ENCODE measurements around the gene MXD4. TPM values are rescaled to one million over a fixed set of nuclear protein-coding genes. Genes with fewer than 3 reads are reported as not detected.
A peak's percentile ranks its signal among the peaks of the same experiment; 100 is the strongest.

The MXD4 gene
- total RNA-seq, 1 donor from 2014 or later, result 98.4 TPM

DNA sequence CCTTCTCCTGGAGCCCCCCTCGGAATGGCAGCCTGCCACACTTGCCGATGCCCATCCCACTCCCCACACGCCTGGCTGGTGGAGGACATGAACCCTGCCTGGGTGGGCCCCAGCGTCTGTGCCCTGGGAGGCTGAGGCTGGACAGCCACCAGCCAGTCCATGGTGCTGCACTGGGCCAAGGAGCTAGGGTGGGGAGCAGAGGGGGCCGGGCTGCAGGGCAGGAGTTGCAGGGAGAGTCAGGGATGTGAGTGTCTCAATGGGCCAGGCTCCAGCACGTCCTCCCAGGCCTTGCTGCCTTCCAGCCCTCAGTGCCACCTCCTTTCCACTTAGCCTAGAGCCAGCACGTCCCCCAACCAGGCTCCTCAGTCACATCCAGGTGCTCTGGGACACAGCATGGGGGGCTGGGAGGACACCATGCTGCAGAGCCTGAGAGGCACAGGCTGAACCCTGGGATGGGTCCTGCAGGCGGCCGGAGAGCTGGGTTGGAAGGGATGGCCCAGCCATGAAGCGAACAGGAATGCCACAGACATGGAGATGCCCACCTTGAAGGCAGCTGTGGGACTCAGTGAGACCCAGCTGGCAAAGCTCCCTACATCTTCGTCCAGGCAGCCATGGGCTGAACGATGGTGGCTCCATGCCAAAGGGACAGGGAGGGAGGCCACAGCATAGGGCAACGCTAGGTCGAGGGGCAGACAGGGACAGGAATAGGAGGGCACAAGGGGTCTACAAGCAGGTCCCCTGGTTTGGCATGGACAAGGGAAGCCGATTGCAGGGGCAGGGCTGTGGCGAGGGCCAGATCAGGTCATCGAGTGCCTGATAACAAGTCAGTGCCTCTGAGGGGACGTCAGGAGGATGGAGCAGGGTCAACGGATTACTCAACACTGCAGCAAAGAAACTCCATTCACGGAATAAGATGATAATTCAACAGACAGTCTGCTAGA lies 30.1 kb upstream of the MXD4 start:
- no peak for DNase-seq (ENCODE audit: low spot score)

DNA sequence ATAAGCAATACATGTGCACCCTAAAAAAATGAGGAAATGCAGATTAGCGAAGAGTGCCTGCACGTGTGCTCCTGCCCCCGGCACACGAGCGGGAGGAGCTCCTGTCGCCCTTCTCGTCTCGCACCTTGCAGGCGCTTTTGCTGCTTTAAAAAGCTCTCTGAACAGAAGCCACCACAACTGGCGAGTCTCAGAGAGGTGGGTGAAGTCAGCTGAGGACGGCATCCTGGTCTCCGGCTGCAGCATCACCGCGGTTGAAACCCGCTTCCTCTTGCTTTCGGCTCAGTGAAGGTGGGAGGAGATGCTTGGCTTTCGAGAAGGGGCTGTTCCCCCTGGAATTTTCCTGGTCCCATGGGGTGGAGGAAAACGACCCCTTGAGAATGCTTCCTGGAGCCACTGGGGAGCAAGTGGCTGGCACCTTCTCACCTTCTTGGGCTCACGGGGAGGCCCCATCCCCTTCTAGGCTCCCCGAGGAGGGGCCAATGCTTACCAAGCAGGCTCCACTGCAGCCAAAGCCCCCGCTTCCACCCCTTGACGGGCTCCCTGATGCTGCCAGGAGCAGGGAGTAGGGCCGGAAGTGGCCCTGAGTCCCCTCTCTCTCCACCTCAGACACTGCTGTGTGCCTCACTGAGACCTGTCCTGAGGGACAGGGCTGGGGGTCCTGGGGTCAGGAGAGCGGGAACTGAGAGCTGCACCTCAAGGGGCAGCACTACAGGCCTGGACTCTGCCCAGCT lies 29.2 kb upstream of the MXD4 start:
- peak; percentile 31 for DNase-seq (ENCODE audit: low spot score)

DNA sequence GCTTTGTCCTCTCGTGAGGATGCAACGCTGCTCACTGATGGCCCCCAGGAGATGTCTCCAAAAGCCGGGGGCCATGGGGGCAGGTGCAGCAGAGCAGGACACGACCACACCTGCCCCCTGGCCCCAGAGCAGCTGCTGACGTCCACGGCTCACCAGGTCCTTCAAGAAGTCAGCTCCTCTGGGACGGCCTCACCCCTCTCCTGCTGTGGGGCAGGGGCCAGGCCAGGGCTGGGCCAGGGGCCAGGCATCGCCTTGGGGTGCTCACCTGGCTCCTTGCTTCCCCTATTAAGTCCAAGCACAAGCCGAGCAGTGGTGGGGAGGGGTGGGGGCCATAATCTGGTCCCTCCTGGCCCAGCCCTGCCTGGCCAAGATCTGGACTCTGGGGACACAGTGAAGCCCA lies 28.6 kb upstream of the MXD4 start:
- DNase-seq (ENCODE audit: low spot score), result no peak

DNA sequence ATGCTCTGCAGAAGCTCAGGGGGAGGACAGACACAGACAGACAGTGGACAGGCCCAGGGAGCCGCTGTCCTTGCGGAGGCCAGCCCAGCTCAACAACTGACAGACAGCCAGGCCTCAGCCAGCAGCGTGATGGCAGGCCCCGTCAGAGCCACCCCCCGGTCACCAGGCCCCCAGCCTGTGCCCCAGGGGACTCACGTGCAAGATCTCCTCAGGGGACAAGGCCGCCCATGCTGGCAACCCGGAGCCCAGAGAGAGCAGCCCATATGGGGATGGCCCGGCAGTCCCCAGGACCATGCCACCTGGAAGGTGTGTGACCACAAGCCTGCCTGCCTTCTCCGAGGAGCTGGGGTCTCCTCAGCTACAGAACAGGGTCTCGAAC lies 28.0 kb upstream of the MXD4 start:
- DNase-seq (ENCODE audit: low spot score), result no peak

DNA sequence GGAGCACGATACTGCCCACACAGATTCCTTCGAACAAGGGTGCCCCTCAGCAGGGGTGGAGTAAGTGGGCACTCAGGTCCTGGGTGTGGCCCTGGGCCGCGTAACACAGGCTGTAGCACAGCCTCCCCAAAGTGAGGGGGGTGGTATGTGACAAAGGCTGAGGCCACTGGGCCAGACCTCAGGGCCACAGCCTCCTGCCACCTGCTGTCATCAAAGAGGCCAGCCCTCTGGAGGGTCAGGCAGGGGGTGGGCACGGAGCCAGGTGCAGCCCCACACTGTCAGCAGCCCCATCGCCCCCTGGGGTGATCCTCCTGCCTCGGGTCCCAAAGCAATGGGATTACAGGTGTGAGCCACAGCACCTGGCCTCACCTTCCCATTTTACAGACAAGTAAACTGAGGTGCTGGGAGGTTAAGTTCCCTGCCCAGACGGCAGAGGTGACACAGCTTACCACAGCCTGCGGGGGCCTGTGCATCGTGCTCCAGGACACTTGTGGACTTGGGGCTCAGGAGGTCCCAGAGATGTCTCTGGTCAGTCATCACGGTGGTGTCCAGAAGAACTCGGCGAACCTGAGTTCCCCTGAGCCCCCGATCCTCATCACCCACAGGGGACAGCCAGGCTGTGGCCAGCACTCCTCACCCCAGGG lies 27.5 kb upstream of the MXD4 start:
- no peak for DNase-seq (ENCODE audit: low spot score)

DNA sequence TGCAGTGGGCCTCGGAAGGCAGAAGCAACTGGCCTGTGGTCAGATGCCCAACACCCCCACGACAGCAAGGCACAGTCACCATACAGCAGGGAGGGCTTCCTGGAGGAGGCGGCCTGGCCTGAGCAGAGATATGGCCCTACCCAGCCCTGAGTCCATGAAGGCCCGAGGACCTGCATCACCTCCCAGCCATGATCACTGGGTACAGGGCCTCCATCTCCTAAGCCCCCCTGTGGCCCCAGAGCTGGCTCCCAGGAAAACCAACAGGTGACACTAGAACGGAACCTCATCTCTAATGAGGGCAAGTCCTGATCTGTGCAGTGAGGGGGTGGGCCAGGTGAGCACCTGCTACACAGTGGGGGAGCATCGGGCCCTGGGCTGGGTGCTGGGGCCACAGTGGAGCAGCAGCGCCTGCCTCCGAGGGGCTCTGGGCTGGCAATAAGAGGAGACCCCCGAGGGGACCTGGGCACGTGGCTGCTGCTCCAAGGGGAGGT lies 26.2 kb upstream of the MXD4 start:
- no peak for DNase-seq (ENCODE audit: low spot score)

DNA sequence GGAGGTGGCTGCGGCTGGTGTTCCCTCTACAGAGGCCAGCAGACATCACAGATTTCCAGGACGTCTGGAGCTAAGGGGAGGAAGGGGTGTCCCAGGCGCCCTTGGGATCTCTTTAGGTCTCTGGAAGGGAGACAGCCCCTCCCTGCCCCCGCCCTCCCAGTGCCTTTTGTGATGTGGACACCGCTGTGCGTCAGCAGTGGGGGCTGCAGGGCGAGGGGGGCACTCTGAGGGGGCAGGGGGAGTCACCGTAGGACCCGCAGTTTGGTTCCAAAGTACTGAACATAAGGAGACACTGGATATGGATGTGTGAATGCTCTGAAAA lies 25.6 kb upstream of the MXD4 start:
- DNase-seq (ENCODE audit: low spot score), result no peak

DNA sequence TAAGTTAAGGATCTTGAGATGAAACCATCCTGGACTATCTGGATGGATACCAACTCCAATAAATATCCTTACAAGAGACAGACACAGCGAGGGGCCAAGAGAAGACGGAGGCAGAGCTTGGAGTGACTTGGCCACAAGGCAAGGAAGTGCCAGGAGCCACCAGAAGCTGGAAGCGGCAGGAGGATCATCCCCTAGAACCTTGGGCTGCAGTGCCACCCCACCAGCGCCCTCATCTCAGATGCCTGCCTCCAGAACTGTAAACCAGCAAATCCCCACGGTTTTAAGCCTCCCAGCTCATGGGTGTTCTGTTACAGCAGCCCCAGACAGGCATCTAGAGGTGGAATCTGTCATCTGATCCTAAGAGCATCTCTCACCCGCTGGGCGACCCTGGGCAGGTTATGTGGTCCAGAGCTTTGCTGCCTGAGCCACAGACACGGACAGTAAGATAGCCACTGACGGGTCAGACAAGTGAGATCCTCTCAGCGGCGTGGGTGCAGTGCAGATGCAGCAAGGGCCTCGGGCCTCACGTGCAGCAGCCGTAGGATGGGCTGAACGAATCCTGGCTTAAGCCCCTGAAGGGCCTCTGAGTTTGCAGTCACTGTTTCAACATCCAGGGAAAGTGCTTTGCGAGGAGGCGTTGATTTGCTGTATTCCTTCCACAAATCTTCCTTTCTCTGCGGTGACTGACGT lies 25.1 kb upstream of the MXD4 start:
- DNase-seq (ENCODE audit: low spot score), result no peak

DNA sequence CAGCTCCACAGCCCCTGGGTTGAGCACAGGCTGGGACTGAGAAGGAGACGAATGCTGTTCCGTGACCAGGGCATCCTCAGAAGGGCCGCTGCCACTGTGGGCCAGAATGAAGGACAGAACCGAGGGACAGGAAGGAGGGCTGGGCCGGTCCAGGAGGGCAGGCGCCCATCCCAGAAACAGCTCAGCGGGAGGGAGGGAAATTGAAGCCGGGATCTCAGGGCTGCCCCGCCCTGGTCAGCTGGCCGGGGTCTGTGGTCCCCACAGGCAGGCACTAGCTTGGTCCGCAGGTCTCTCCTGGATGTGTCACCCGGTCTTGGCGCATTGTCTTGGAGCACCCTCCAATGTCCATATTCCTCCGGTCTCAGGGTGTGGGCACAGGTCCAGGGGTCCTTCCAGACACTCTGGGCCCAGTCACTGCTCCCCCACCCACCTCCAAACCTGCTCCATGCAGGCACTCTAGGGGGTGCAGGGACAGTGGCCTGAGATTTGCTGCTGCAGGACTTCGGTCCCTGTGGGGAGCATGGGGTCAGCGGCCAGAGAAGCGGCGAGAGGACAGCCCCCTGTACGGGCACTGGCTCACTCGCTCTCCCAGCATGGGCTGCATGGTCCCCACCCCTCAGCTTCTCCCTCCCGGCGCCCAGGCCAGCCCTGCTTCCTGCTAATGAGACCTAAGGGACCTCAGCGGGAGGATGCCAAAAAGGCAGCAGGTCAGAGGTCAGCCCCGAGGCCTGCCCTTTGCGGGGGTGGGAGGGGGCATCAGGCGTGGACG lies 23.9 kb upstream of the MXD4 start:
- no peak for DNase-seq (ENCODE audit: low spot score)

DNA sequence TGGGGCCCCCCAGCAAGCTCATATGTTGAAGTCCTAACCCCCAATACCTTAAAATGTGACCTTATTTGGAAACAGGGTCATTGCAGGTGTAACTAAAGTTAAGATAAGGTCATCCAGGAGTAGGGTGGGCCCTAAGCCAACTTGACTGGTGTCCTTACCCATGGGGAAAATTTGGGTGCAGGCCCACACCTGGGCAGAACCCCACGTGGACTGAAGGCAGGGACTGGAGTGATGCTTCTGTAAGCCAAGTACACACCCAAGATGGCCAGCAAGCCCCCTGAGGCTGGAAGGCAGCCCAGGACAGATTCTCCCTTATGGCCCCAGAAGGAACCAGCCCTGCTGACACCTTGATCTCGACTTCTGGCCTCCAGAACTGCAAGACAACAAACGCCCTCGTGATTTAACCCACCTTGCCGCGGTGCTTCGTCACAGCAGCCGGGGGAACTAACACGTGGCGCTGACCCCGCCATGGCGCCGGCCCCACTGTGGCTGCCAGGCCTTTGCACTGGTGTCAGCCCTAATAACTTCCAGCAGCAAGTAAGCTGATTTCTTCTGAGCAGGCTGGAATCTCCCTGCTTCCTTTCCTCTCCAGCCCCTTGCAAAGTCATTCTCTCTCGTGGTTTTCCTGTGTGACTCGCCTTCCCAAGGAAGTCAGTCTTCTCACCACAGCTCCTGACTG lies 23.2 kb upstream of the MXD4 start:
- no peak for DNase-seq (ENCODE audit: low spot score)

DNA sequence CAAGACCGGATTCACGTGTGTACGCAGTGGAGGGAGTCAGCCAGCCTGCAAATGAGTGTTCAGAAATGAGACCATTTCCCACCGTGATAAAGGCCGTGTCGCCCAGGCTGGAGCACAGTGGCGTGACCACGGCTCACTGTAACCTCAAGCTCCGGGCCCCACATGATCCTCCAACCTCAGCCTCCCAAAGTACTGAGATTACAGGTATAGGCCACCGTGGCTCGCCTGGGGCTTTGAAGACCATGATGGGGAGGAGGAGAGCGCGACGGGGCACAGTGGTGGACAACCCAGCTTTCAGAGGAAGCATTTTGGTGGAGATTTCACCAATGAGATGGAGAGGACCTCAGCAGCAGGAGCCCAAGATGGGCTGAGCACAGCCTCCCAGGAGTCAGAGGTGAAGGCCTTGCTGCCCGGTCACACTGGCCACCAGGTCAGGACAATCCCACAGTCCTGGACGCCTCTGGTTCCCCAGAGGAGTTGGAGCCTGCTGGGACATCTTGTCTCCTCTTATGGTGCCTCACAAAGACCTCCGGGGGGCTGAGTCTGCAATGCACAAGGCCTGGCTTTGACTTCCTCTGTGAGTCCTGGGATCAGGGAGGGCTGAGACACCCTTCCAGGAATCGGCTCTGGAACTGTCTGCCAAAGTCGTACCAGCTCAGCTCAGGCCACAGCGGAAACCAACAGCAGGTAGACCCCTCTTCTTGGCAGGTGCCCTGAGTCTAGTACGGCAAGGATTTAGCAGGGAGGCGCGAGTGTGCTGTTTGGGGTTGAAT lies 22.4 kb upstream of the MXD4 start:
- DNase-seq (ENCODE audit: low spot score), result no peak

DNA sequence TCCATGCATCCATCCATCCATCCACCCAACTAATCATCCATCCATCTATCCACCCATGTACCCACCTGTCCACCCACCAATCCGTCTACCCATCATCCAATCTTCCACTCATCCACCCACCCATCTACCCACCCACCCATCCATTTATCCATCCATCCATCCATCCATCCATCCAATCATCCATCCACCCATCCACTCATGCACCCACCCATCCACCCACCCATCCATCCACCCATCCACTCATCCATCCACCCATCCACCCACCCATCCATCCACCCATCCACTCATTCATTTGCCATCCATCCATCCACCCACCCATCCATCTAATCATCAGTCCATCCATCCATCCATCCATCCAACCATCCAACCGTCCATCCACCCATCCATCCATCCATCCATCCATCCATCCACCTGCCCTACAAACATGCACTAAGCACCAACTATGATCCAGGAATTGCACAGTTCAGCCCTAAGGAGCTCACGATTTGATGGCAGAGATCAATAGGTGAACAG lies 21.3 kb upstream of the MXD4 start:
- no peak for DNase-seq (ENCODE audit: low spot score)

DNA sequence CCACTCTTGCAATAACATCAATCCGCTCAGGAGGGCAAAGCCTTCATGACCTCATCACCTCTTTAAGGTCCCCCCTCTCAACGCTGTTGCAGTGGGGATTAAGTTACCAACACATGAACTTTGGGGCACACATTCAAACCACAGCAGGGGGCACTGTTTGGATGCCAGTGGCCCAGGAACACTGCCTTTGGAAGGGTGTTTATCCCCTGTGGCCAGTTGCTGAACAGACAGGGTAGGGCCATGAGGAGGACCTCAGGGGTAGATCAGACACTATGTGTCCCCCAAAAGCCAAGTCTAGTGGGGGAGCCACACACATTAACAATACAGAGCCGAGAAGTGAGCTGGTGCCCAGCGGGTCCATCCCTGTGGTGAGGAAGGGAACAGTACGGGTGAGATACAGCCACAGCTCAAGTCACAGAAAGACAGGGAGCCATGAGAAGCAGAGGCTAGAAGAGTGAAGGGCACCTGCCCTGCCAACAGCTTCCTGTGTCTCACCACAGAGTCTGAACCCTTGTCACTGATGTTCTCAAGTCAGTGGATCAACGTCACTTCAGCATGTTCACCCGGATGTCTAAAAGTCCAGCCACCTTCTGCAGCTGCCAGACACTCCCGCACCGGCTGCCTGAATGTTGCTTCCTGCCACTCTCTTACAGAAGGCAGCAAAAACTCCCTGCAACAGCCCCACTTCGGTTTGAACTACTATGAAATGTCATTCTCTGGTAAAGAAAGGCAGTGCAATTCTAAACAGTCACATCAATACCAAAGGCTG lies 19.9 kb upstream of the MXD4 start:
- peak; percentile 29 for DNase-seq (ENCODE audit: low spot score)

DNA sequence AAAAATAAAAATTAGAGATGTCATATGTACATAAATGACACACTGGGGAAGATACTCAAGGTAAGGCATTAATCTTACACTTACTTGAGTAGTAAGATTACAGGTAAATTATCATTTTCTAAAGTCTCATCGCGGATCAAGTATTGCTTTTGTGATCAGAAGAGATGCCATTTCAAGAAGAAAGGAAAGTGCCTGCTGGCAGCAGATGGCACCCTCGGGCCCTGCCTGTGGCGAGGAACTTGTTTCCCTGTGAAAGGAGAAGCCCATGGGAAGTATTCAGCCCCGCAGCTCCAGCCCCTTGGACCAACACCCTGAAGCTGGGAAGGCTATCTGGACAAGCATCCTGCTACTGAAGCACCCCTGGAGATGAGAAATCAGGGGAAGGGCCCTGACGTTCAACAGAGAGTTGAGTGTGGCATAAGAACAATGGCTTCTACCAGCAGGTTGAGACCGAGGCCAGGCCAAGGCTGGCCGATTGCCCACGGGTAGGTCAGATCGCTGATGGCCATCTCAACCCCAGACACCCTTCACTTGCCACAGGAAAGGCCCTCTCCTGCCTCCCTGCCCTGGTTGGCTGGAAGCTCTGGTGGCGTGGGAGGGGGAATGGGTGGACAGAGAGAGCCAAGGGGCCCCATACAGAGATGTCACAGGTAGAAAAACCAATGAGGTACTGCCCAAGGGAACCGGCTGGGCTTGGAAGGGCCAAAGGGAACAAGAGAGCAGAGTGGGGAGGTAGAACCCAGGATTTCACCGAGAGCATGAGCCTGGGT lies 18.8 kb upstream of the MXD4 start:
- DNase-seq (ENCODE audit: low spot score), result no peak

DNA sequence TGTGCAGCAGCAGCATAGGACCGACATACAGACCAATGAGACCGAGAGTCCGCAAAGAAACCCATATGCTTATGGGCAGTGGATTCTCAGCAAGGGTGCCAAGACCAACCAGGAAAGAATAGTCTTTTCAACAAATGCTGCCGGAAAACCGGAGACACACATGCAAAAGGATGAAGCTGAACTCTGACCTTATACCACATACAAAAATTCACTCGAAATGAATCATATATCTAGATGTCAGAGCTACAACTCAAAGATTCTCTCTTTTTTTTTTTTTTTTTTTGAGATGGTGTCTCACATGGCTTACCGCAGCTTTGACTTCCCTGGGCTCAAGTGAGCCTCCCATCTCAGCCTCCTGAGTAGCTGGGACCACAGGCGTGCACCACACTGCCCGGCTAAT lies 16.0 kb upstream of the MXD4 start:
- DNase-seq (ENCODE audit: low spot score), result no peak

DNA sequence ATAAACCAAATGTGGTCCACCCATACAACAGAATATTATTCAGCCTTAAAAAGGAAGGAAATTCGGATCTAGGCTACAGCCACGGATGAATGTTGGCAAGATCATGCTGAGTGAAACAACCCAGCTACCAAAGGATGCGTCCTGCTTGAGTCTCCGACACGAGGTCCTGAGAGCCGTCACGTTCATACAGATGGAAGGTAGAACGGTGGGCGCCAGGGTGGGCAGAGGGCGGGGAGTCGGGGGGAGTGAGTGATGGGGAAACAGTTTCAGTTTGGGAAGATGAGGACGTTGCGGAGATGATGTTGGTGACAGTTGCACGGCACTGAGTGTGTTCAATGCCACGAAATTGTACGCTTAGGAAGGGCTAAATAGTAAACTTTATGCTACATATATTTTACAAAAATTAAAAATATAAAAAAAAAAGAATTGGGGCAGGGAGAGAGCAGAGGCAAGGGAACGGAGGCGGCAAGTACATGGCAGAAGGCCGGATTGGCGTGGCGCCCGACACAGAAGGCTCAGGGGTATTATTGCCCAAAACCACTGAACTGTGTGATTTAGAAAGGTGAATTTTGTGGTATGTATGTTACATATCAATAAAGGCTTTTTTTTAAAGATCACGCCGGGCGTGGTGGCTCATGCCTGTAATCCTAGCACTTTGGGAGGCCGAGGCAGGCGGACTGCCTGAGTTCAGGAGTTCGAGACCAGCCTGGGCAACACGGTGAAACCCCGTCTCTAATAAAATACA lies 14.8 kb upstream of the MXD4 start:
- DNase-seq (ENCODE audit: low spot score), result no peak

DNA sequence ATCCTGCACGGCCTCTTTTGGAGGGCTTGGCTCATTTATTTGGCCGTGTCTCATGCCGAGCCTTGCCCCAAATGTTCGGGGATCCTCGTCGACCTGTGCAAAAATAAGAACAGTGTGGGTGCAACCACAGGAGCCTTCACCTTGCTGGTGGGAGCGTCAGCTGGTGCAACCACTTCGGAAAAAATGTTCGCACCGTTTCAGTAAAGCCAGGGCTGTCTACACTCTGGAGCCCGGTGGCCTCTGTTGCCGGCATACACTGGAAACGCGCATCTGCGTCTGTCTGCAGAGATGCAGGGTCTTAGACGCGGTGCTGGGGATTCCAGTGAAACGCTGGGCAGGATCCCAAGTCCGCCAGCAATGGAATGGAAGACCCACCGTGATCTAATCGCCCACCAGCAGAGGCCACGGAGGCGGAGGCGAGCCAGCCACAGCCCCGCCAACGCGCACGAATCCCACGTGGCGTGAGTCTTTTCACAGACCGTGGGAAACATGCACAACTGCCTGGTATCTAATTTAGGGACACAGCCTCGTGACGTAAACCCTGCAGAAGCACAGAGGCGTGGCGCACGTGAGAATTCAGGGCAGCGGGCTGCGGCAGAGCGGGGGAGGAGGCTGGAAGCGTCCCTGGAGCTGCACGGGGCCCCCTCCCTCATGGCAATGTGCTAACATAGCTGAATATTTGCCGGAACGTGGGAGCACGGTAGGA lies 13.8 kb upstream of the MXD4 start:
- no peak for DNase-seq (ENCODE audit: low spot score)
